SK-N-MC (cell line): ENCODE results near the gene FREM1.

Experiments
- EZH2 ChIP-seq: fragments of 200-600 bp; sonication (generic); IDR thresholded peaks from one replicate; pipeline ENCODE4 v1.6.1; 2017; ENCODE audit warnings: antibody characterized with exemption
- FOXP2 ChIP-seq: optimal IDR thresholded peaks from 2 replicates; pipeline ENCODE3; 2011; ENCODE audit warnings: mild to moderate bottlenecking, moderate library complexity; ENCODE audit not compliant: insufficient read depth; ENCODE audit errors: extremely low read length, control extremely low read depth
- POLR2AphosphoS5 ChIP-seq: IDR thresholded peaks from 2 replicates; pipeline ENCODE4 v1.6.1; 2012; ENCODE audit warnings: mild to moderate bottlenecking, low read depth, low read length, borderline replicate concordance

DNA sequence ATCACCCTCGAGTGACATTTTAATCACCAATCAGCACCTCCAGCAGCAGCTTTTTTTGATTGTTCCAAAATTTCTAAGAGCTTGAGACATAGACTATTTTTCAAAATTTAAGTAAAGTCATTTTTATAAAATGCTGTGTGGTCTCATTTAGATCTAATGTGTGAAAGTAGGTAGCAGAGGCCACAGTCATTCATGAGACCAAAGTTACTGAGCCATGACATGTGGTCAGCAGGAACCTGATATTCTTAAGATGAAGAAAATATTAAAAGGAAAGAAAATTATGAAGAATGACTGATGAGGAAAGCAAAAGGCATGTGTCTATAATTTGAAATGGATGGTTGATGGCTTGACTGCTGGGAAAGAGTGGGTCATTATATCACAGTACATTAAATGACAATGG, 7.2 kb downstream of the FREM1 start:
- TF ChIP-seq POLR2AphosphoS5 = no peak
- TF ChIP-seq EZH2 = no peak
- TF ChIP-seq FOXP2 = no peak
